Measurements from ENCODE around the gene ZNF341.

The ZNF341 gene

GRCh38 chr20:33787253-33787891, 55.6 kb downstream of the ZNF341 start:
- H2AFZ ChIP-seq (ENCODE audit: low read depth, low read length), result no peak overlapping the region
- no peak overlapping the region for H3K4me2 ChIP-seq (ENCODE audit: insufficient read depth, low read length)
- no peak overlapping the region for H3K9ac ChIP-seq (ENCODE audit: low read depth, low read length)

GRCh38 chr20:33788351-33789049, 56.7 kb downstream of the ZNF341 start:
- no peaks in the 10 kb centered on the region for H3K36me3 ChIP-seq (ENCODE audit: insufficient read depth, low read length)
- H3K9me3 ChIP-seq (ENCODE audit: insufficient read depth, low read length, severe bottlenecking), result no peaks in the 10 kb centered on the region
- no peak overlapping the region for H3K4me3 ChIP-seq (ENCODE audit: low read depth in 1 of 2, low read length in 2 of 2)
- no peak for DNase-seq
- no peak overlapping the region for H2AFZ ChIP-seq (ENCODE audit: low read depth, low read length)
- no peaks in the 10 kb centered on the region for H3K27me3 ChIP-seq (ENCODE audit: insufficient read depth, low read length, poor library complexity)
- no peaks in the 10 kb centered on the region for H4K20me1 ChIP-seq (ENCODE audit: insufficient read depth, low read length)
- no peak for ATAC-seq (ENCODE audit: insufficient read depth, low read depth)
- TF ChIP-seq CTCF (IDR thresholded peaks at IDR 0.05; ENCODE audit: borderline replicate concordance, extremely low read depth, low read length, poor library complexity, severe bottlenecking), result no peak
- TF ChIP-seq EZH2 (IDR thresholded peaks at IDR 0.05; ENCODE audit: borderline replicate concordance, low read depth, low read length, severe bottlenecking), result no peak
- H3K9ac ChIP-seq (ENCODE audit: low read depth, low read length), result no peak overlapping the region
- H3K4me2 ChIP-seq (ENCODE audit: insufficient read depth, low read length), result no peak overlapping the region
- H3K79me2 ChIP-seq (ENCODE audit: insufficient read depth, low read length), result no peaks in the 10 kb centered on the region
- H3K4me1 ChIP-seq (ENCODE audit: insufficient read depth, low read length), result no peaks in the 10 kb centered on the region
- no peak overlapping the region for H3K27ac ChIP-seq (ENCODE audit: low read length)

More at GRCh38 chr20:33787253-33787891, 55.6 kb downstream of the ZNF341 start:
- Histone ChIP-seq H3K9me3 (ENCODE audit: insufficient read depth, low read length, severe bottlenecking) (no peaks in the 10 kb centered on the region), H3K79me2 (ENCODE audit: insufficient read depth, low read length) (no peaks in the 10 kb centered on the region), H3K4me1 (ENCODE audit: insufficient read depth, low read length) (no peaks in the 10 kb centered on the region), H4K20me1 (ENCODE audit: insufficient read depth, low read length) (no peaks in the 10 kb centered on the region), H3K4me3 (ENCODE audit: low read depth in 1 of 2, low read length in 2 of 2) (no peak overlapping the region), H3K27ac (ENCODE audit: low read length) (no peak overlapping the region), H3K27me3 (ENCODE audit: insufficient read depth, low read length, poor library complexity) (no peaks in the 10 kb centered on the region), H3K36me3 (ENCODE audit: insufficient read depth, low read length) (no peaks in the 10 kb centered on the region)
- TF ChIP-seq EZH2 (IDR thresholded peaks at IDR 0.05; ENCODE audit: borderline replicate concordance, low read depth, low read length, severe bottlenecking) (no peak), CTCF (IDR thresholded peaks at IDR 0.05; ENCODE audit: borderline replicate concordance, extremely low read depth, low read length, poor library complexity, severe bottlenecking) (no peak)
- DNase-seq (no peak), ATAC-seq (ENCODE audit: insufficient read depth, low read depth) (no peak)

- Histone ChIP-seq H3K27me3 (ENCODE audit: insufficient read depth, low read length, poor library complexity) (no peaks in the 10 kb centered on the region), H4K20me1 (ENCODE audit: insufficient read depth, low read length) (no peaks in the 10 kb centered on the region), H3K4me2 (ENCODE audit: insufficient read depth, low read length) (no peak overlapping the region), H3K27ac (ENCODE audit: low read length) (no peak overlapping the region), H3K4me3 (ENCODE audit: low read depth in 1 of 2, low read length in 2 of 2) (no peak overlapping the region), H3K79me2 (ENCODE audit: insufficient read depth, low read length) (no peaks in the 10 kb centered on the region), H2AFZ (ENCODE audit: low read depth, low read length) (no peak overlapping the region), H3K4me1 (ENCODE audit: insufficient read depth, low read length) (no peaks in the 10 kb centered on the region), H3K9me3 (ENCODE audit: insufficient read depth, low read length, severe bottlenecking) (no peaks in the 10 kb centered on the region), H3K36me3 (ENCODE audit: insufficient read depth, low read length) (no peaks in the 10 kb centered on the region), H3K9ac (ENCODE audit: low read depth, low read length) (no peak overlapping the region)
- no peak for DNase-seq
- TF ChIP-seq CTCF (IDR thresholded peaks at IDR 0.05; ENCODE audit: borderline replicate concordance, extremely low read depth, low read length, poor library complexity, severe bottlenecking), result no peak
- no peak for TF ChIP-seq EZH2 (IDR thresholded peaks at IDR 0.05; ENCODE audit: borderline replicate concordance, low read depth, low read length, severe bottlenecking)
- no peak for ATAC-seq (ENCODE audit: insufficient read depth, low read depth)
These were observed 57.5 kb downstream of the ZNF341 start for GRCh38 chr20:33789109-33789857.

All from DND-41 (cell line).